Heart left ventricle (tissue), 13 donors: ENCODE data around the gene CDK18.

Experiments
- POLR2A ChIP-seq, 2 donors: fragments of 450-650 bp; IDR thresholded peaks; one replicate each; pipeline ENCODE4 v1.6.1; 2017; ENCODE audit warnings: antibody characterized with exemption in 2 of 2, mild to moderate bottlenecking in 2 of 2, moderate library complexity in 2 of 2
- TF ChIP-seq, protein P1 (sequence below), 12 donors: fragments of 200-600 bp; sonication (generic) in 4 of 12; IDR thresholded peaks; one replicate each; pipeline versions ENCODE4 v1.5.0 to v1.8.0; 2018 to 2022; ENCODE audit warnings: antibody characterized with exemption in 12 of 12, mild to moderate bottlenecking in 5 of 12
- donor health status: ischemic (EF 13 %, LVEDD 7.1; RV severe dilation, severe dysfunction).
- donor health status: DM: no; HTN: yes; CAD: no.
- donor health status: DM: no; HTN: no; CAD: no.
- donor health status: ischemic (EF 25% LVEDD 6.9; RV normal size, moderate dysfunction).
- donor health status: ischemic (EF 25% LVEDD 5.7; RV mildly dilated, moderate dysfunction).
- donor health status: ischemic (EF 35%, LVEDD 5.7; RV mildly dilated, moderate dysfunction).
- donor health status: nonischemic (EF 11% LVEDD 7.7; RV severe dilation, severe dysfunction).
- donor health status: DM: yes; HTN: yes; CAD: no.
- donor health status: PGD.
- donor health status: ischemic (EF 29% LVEDD 5.4; RV normal size, mild dysfunction).
- donor health status: nonischemic (EF 23%, LVEDD 6.1; RV moderate dilation, normal function).

DNA sequence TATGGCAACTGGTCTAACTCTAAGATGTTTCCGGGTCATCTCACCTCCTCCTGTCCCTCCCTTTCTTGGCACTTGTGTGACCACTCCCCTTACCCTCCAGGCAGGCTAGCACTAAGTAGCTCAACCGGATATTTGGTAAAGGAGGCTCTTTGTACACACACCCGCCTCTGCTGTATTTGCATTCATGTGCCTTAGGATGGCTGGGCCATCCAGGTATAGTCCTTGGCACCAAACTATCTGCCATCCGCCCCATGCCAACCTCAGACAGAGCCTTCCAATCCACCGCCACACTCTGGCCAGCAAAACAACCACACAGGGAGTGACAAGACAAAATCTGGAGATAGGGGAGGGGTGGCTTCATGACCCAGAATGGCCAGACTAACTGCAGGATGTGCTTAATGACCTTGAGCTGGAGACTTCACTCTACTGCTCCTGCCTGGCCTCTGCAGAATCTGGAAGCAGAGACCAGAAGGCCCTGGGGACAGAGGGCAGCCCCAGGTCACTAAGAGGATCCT is 59.5 kb downstream of the CDK18 start:
- TF ChIP-seq, protein P1, sequence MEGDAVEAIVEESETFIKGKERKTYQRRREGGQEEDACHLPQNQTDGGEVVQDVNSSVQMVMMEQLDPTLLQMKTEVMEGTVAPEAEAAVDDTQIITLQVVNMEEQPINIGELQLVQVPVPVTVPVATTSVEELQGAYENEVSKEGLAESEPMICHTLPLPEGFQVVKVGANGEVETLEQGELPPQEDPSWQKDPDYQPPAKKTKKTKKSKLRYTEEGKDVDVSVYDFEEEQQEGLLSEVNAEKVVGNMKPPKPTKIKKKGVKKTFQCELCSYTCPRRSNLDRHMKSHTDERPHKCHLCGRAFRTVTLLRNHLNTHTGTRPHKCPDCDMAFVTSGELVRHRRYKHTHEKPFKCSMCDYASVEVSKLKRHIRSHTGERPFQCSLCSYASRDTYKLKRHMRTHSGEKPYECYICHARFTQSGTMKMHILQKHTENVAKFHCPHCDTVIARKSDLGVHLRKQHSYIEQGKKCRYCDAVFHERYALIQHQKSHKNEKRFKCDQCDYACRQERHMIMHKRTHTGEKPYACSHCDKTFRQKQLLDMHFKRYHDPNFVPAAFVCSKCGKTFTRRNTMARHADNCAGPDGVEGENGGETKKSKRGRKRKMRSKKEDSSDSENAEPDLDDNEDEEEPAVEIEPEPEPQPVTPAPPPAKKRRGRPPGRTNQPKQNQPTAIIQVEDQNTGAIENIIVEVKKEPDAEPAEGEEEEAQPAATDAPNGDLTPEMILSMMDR (IDR thresholded peaks at IDR 0.05), result no peak
- no peak for TF ChIP-seq POLR2A (IDR thresholded peaks at IDR 0.05)
